H1 (cell line): Measurements from ENCODE around the gene TNKS2.

ENCODE experiments used
- ATF3 ChIP-seq: IDR thresholded peaks from 2 replicates; pipeline ENCODE4 v1.6.1; 2011; ENCODE audit warnings: low read depth, mild to moderate bottlenecking, low read length; ENCODE audit not compliant: insufficient read depth
- CBX5 ChIP-seq: fragments of 300-800, 300-1000 bp; sonication (generic); IDR thresholded peaks from 2 replicates; pipeline ENCODE4 v1.7.1; 2016; ENCODE audit warnings: antibody characterized with exemption, low read length, low read depth
- CTCF ChIP-seq, 3 experiments: IDR thresholded peaks; 1 replicate in 2 of 3; 2 replicates in 1 of 3; pipeline versions ENCODE4 v1.5.1 to v1.6.1; 2011; ENCODE audit warnings: low read length in 3 of 3, mild to moderate bottlenecking in 3 of 3, inconsistent platforms in 2 of 3, low read depth in 1 of 3, moderate library complexity in 1 of 3; ENCODE audit not compliant: insufficient read depth in 1 of 3; ENCODE audit errors: control extremely low read depth in 1 of 3
- EZH2 ChIP-seq: fragments of 200-600 bp; sonication (generic); IDR thresholded peaks from 2 replicates; pipeline ENCODE4 v1.7.1; 2012; ENCODE audit warnings: low read depth, mild to moderate bottlenecking, moderate library complexity, low read length, inconsistent platforms; ENCODE audit not compliant: severe bottlenecking
- MAX ChIP-seq: IDR thresholded peaks from 2 replicates; pipeline ENCODE4 v1.6.1; 2012; ENCODE audit warnings: inconsistent platforms
- POLR2A ChIP-seq, 2 experiments: IDR thresholded peaks; 1 replicate in 1 of 2; 2 replicates in 1 of 2; pipeline ENCODE4 v1.6.1; 2011; ENCODE audit warnings: low read depth in 2 of 2, low read length in 2 of 2, mild to moderate bottlenecking in 2 of 2; ENCODE audit errors: control extremely low read depth in 1 of 2
- RBBP5 ChIP-seq: IDR thresholded peaks from 2 replicates; pipeline ENCODE4 v1.7.1; 2012; ENCODE audit warnings: low read depth, mild to moderate bottlenecking, inconsistent platforms, low read length, moderate library complexity, borderline replicate concordance

GRCh38 chr10:91897421-91897820 lies 99.2 kb downstream of the TNKS2 start:
- no peak for TF ChIP-seq ATF3
- TF ChIP-seq CBX5, result no peak
- no peak for TF ChIP-seq CTCF (IDR thresholded peaks at IDR 0.05; ENCODE audit: control extremely low read depth in 1 of 3, insufficient read depth in 1 of 3, low read depth in 1 of 3, low read length in 3 of 3)
- TF ChIP-seq MAX, result no peak
- TF ChIP-seq RBBP5, result no peak
- TF ChIP-seq EZH2, result no peak
- no peak for TF ChIP-seq POLR2A (IDR thresholded peaks at IDR 0.05; ENCODE audit: control extremely low read depth in 1 of 2, low read depth in 2 of 2, low read length in 2 of 2)
